ENCODE data around the gene LRRN2.

DNA sequence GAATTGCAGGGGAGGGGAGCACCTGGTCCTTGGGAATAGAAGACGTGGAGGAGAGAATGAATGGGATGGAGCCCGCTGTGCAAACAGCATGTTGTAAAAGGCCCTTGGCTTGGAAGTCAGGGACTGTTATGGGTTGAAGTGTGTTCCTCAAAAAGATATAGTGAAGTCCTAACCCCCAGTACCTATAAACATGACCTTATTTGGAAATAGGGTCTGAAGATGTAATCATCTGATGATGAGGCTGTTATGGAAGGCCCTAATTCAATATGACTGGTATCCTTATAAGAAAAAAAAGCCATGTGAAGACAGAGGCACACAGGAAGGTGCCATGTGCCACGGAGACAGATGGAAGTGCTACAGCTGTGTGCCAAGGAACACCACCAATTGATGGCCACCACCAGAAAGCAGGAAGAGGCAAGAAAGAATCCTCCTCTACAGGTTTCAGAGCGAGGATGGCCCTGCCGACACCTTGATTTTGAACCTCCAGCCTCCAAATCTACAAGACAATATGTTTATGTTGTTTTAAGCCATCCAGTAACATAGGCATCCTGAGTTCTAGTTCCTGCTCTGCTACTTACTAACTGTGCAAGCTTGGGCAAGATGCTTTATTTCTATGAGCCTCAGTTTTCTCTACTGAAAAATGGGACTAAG, 51.2 kb downstream of the LRRN2 start:
- TF ChIP-seq SUZ12 (IDR thresholded peaks at IDR 0.05; ENCODE audit: extremely low read depth, insufficient read depth, insufficient read length) (no peak), ZNF274 (IDR thresholded peaks at IDR 0.05; ENCODE audit: low read depth, low read length) (no peak)

Data from NT2/D1 (cell line).